GM12801 (cell line): ENCODE data around the gene RCOR1.

Experiments used
- TF ChIP-seq, protein P1 (sequence below): IDR thresholded peaks from one replicate; pipeline ENCODE4 v1.5.1; 2011; ENCODE audit warnings: control low read depth; ENCODE audit not compliant: insufficient read length; ENCODE audit errors: extremely low read depth

RCOR1 gene

DNA sequence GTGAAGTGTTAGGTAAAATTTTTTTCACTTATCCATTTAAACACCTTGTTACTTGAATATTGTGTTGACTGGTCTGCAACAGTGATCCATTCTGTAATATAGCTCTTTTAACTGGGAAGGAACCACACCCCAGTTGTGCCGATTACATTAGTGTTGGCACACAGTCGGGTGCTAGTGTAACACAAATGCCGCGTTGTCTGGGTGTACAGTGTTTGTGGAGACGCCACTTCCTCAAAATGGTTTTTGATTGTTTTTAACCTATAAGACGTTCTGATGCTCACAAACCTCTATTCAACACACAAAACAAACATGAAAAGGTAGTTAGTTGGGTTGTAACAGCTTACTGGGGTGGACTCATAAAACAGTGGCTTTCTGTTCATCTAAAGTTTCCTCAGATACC is 136.8 kb downstream of the RCOR1 start:
- TF ChIP-seq, protein P1, sequence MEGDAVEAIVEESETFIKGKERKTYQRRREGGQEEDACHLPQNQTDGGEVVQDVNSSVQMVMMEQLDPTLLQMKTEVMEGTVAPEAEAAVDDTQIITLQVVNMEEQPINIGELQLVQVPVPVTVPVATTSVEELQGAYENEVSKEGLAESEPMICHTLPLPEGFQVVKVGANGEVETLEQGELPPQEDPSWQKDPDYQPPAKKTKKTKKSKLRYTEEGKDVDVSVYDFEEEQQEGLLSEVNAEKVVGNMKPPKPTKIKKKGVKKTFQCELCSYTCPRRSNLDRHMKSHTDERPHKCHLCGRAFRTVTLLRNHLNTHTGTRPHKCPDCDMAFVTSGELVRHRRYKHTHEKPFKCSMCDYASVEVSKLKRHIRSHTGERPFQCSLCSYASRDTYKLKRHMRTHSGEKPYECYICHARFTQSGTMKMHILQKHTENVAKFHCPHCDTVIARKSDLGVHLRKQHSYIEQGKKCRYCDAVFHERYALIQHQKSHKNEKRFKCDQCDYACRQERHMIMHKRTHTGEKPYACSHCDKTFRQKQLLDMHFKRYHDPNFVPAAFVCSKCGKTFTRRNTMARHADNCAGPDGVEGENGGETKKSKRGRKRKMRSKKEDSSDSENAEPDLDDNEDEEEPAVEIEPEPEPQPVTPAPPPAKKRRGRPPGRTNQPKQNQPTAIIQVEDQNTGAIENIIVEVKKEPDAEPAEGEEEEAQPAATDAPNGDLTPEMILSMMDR = no peak

DNA sequence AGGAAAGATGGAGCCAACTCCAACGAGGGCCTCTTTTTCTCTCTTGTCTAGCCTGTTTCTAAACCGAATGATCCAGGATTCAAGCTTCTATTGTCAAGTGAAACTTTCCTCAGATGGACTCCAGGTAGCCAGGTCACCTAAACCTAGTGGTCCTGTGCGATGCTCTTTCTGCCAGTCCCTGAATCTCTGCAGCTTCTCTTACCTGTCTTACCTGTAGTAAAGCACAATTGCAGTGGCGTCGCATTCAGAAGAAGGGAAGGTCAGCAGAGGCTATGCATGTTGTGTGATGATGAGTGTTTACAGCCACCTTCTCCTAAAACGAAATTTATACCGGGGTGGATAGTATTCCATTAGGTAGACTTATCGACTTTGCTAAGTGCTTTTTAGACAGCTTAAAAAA is 137.4 kb downstream of the RCOR1 start:
- TF ChIP-seq, protein P1 = no peak

DNA sequence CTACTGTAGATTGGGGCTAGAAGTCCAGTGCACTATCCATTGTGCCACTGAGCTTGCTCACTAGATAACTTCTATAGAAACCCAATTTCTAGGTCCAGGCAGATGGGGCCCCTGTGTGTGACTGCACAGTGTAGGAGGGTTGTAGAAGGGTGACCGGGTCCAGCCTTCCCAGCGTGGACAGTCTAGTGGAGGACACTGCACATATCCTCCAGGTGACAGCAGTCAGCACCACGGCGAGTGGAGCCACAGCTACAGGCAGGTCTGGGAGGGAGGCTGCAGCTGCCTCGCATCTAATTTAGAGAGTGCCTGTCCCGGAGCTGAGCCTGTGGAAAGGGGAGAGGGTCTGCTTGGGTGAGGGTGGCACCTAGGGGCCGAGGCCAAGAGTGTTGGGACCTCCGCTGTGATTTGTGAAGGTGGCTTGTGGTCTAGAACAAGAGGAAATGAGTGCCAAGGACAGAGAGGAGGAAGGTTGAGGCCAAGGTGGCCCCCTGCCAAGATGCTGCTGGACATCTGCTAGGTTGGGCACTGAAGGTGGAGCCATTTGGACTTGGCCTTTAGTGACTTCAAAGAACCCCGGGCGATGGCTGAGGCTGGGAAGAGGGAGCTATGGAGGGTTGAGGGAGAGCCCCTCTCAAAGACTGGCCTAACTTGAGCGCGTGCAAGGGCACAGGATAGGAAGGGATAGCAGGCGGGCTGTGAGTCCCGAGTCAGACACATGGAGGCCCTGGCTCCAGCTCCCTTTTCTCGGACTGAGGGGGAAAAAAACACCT is 138.8 kb downstream of the RCOR1 start:
- TF ChIP-seq, protein P1 = no peak

DNA sequence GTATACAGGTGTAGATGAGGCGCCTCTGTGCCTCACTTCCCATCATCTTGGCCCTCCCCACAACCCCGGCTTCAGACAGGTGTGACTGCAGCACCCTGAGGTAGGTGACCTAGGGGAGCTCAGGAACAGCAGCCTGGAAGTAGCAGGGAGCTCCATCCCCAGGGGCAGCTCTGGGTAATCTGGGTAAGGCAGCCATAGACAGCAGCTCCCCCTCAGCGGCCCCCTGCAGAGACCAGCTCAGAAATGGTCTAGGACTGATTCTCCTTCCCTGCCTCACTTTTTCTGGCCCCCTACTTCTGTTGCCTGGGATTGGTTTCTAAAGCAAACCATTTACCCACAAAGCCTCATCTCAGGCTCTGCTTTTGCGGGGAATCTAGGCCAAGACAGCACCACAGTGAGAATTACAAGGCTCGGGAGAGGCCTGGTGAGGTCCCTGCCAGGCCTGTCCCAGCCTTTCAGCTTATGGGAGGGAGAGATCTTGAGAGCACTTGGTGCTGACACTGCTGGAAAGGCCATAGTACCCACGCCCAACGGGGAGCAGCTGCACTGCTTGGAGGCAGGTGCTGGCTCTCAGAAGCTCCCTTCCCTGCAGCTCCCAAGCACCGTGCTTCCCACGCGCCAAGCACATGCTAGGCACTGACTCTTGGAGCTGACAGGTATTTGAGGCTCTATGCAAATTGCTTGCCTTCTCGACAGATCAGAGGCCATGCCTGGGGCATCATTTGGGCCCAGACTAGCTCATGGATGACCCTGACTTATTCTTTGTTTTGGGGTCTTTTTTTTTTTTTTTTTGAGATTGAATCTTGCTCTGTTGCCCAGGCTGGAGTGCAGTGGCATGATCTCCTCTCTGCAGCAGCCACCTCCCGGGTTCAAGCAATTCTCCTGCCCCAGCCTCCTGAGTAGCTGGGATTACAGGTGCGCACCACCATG is 139.7 kb downstream of the RCOR1 start:
- TF ChIP-seq, protein P1 = no peak

DNA sequence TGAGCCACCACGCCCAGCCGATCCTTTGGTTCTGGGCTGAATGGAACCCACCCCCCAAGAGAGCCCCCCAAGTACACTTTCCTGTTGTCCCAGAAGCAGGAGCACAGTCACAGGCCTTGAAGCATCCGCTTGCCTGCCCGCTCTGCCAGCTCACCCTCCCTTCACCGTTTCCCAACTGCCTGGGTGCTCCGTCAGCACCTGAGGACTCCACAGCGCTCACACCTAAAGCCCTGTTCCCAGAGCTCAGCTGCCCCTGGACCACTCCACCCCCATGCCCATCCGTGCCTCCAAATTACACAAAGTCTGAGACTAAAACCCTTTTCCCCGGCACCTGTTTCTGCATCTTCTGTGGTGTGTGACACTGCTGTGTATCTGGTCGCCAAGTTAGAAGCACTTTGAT is 140.5 kb downstream of the RCOR1 start:
- TF ChIP-seq, protein P1 = no peak

DNA sequence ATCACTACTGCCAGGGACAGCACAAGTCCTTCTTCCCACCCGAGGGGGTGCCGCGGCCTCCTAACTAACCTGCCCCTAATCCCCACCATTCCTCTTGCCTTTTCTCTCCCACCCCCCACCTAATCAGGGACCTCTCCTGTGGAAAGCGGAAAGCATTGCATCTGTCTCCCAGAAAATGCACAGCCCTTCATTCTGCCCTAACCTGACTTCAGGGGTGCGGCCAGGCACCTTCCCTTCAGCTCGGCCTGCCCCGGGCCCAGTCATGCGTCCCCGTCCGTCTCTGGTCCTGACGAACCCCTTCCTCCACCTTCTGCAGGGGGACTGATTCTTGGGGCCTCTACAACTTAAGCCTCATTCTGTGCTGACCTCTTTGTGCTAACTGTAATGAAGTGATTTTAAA is 140.9 kb downstream of the RCOR1 start:
- TF ChIP-seq, protein P1 = no peak

DNA sequence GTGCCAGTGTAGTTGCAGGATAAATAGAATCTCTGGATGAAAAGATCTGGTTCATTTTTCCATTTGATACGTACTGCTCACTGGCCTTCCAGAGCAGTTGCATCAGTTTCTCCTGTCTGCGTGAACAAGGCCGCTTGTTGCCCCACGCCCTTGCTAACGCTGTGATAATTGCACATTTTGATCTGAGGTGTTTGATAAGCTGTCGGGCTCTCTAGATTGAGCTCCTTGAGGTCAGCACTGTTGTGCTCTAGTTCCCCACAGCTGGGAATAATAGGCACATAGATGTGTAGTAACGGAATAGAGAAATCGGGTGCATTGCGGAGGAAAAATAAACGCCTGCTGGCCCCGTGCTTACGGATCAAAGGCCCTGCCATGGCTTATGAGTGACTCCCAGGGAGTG is 142.0 kb downstream of the RCOR1 start:
- TF ChIP-seq, protein P1 = no peak
